Transverse colon (tissue), 4 donors: ENCODE results near the gene TRRAP.

Experiments
- EP300 ChIP-seq: sonication (generic); formaldehyde crosslinking; IDR thresholded peaks from one replicate; pipeline ENCODE4 v1.6.1; 2017; ENCODE audit warnings: antibody characterized with exemption, low read depth
- POLR2A ChIP-seq: fragments of 450-650 bp; IDR thresholded peaks from one replicate; pipeline ENCODE4 v1.6.1; 2016; ENCODE audit warnings: antibody characterized with exemption, mild to moderate bottlenecking, moderate library complexity
- POLR2AphosphoS5 ChIP-seq, 3 donors: sonication (generic); formaldehyde crosslinking; IDR thresholded peaks; one replicate each; pipeline ENCODE4 v1.6.1; 2016; ENCODE audit warnings: antibody characterized with exemption in 3 of 3
- TF ChIP-seq, protein P1 (sequence below), 5 experiments: fragments of 200-600 bp in 3 of 5; fragments of 450-650 bp in 2 of 5; sonication (generic) in 3 of 5; IDR thresholded peaks; 1 replicate in 2 of 5; 2 replicates in 3 of 5; pipeline ENCODE4 v1.5.1; 2016 to 2017; ENCODE audit warnings: antibody characterized with exemption in 5 of 5, inconsistent platforms in 3 of 5, mild to moderate bottlenecking in 2 of 5, moderate library complexity in 1 of 5

DNA sequence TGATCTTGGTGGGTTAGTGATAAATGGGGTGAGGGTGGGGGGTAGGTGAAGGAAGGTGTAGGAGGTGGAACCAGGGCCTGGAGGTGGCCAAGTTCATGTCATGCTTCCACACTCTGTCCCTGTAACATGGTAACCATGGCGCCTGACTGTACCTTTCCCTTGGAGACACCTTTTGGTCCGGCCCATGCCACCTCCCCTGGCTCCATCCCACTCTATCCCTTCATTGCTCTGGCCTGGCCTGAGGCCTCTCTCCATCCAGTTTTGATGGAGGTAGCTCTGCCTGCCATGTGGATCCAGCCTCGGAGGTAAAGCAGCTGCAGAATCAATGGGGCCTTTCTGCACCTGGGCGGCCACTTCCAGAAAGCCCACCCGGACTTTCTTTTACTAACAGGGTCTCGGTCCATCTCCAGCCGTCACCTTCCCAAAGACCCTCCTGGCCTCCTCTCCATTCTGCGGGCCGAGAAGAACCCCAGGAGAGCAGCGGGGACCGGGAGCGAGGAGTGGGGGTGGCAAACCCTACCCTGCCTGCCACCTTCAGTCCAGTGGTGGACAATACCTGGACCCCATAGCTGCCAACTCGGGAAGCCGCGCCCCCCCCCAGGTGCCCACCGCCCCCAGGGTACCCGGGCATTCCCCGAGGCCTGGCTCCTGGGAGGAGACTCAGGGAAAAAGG lies 504 bp upstream of the TRRAP start:
- TF ChIP-seq POLR2A (no peak), POLR2AphosphoS5 (IDR thresholded peaks at IDR 0.05) (no peak), EP300 (no peak)
- TF ChIP-seq, protein P1, sequence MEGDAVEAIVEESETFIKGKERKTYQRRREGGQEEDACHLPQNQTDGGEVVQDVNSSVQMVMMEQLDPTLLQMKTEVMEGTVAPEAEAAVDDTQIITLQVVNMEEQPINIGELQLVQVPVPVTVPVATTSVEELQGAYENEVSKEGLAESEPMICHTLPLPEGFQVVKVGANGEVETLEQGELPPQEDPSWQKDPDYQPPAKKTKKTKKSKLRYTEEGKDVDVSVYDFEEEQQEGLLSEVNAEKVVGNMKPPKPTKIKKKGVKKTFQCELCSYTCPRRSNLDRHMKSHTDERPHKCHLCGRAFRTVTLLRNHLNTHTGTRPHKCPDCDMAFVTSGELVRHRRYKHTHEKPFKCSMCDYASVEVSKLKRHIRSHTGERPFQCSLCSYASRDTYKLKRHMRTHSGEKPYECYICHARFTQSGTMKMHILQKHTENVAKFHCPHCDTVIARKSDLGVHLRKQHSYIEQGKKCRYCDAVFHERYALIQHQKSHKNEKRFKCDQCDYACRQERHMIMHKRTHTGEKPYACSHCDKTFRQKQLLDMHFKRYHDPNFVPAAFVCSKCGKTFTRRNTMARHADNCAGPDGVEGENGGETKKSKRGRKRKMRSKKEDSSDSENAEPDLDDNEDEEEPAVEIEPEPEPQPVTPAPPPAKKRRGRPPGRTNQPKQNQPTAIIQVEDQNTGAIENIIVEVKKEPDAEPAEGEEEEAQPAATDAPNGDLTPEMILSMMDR (IDR thresholded peaks at IDR 0.05), result no peak
